Muscle layer of duodenum (tissue), 2 donors: ENCODE data around the gene TNS3.

Experiments
- H3K27ac ChIP-seq: one replicate; pipeline ENCODE4 v1.7.0; 2013; ENCODE audit warnings: mild to moderate bottlenecking, low read length
- H3K27me3 ChIP-seq: one replicate; pipeline ENCODE4 v1.7.0; 2013; ENCODE audit warnings: low read depth, mild to moderate bottlenecking, control low read depth, low read length
- H3K36me3 ChIP-seq, 2 donors: one replicate each; pipeline ENCODE4 v1.7.0; 2013; ENCODE audit warnings: low read length in 2 of 2, control low read depth in 1 of 2, mild to moderate bottlenecking in 1 of 2; ENCODE audit not compliant: insufficient read depth in 2 of 2, control insufficient read depth in 1 of 2
- H3K4me1 ChIP-seq, 2 donors: one replicate each; pipeline ENCODE4 v1.7.0; 2013; ENCODE audit warnings: low read length in 2 of 2, mild to moderate bottlenecking in 2 of 2, control low read depth in 1 of 2, moderate library complexity in 1 of 2; ENCODE audit not compliant: insufficient read depth in 2 of 2, control insufficient read depth in 1 of 2
- H3K4me3 ChIP-seq, 2 donors: one replicate each; pipeline ENCODE4 v1.7.0; 2013; ENCODE audit warnings: low read length in 2 of 2, low read depth in 1 of 2, mild to moderate bottlenecking in 1 of 2
- H3K9me3 ChIP-seq, 2 donors: one replicate each; pipeline ENCODE4 v1.7.0; 2013; ENCODE audit warnings: low read length in 2 of 2, control low read depth in 1 of 2, mild to moderate bottlenecking in 1 of 2; ENCODE audit not compliant: control insufficient read depth in 1 of 2
- donor health status: healthy.

TNS3 gene

DNA sequence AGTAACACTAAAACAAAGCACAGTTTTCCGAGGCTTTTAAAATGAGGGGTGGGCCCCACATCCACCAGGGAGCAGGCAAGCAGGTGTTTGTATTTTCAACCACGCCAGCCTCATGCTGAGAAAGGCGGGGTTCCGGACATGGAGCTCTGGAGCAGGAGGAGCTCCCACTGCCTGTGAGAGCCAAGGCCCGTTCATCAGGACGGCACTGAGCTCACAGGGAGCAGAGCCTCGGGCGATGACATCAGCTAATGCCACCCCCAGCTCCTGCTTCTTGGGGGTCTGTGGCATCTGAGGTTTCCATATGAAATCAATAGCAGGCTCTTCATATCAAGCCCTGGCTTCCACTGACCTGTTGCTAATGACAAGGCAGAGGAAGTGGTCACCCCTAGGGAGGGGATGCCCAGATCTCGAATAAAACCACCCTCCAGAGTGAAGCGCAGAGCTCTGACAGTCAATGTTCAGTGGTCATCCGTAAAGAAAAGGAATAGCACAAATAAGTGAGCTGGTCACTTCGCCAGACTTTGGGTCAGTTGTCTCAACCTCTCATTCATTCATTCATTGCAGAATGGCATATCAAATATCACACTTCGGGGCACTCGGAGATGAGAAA lies 89.1 kb downstream of the TNS3 start:
- H3K27me3 ChIP-seq, result no peaks in the 10 kb centered on the region
- H3K36me3 ChIP-seq, result no peaks in the 10 kb centered on the region
- no peak overlapping the region for H3K4me3 ChIP-seq
- no peaks in the 10 kb centered on the region for H3K9me3 ChIP-seq
- H3K27ac ChIP-seq, result no peak overlapping the region
- H3K4me1 ChIP-seq, result peaks cover 8 to 24% of the 10 kb centered on the region in 2 donors

DNA sequence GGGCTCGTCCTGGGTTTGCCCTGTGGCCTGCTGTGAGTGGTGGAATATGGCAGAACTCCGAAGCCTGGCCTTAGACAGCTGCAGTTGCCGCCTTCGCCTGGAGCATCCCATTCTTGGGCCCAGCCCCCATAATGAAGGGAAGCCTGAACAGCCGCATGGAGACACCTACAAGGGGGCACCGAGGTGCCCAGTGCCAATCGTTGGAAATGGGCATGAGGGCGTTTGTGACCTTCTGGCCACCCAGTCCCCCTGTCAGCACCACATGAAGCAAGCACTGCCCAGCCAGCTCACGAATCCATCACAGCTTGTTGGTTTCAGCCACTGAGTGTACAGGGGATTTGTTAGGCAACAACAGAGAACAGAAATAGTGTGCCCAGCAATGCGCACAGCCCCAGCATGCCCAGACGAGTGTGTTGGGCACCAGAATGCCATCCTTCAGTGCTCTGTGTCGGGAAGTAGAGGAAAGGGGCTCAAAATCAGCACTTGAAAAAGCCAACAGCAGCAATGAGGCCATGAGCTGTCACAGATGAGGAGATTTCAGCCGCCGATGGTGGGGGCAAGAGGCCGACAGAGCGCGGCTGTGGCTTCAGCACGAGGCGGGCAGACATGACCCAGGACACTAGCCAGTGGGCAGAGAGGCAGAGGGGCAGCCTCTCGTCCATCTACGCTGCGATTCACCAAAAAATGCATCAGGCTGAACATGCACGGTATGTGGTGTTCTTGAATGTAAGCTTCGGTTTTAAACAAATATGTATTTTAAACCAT lies 91.2 kb downstream of the TNS3 start:
- Histone ChIP-seq H3K36me3 (no peaks in the 10 kb centered on the region), H3K4me1 (peaks cover 6 to 10% of the 10 kb centered on the region in 2 donors), H3K27ac (no peak overlapping the region), H3K4me3 (no peak overlapping the region), H3K27me3 (no peaks in the 10 kb centered on the region), H3K9me3 (no peaks in the 10 kb centered on the region)

DNA sequence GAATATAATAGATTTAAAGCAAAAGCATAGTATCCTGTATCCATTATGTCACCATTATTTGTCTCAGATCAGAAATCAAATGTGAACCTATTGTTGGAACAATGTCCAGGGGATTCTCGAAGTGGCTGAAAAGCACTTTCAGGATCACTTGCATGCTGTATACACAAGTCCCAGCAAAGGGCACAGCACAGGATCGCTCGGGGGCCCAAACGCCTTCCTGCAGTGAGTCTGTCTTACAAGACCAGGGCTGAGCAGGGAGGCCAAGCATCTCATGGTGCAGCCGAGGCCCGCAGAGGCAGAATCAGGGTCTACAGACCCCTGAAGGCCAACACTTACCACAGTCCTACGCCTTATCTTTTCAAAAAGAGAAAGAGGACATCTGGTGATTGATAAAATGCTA lies 92.3 kb downstream of the TNS3 start:
- Histone ChIP-seq H3K9me3 (no peaks in the 10 kb centered on the region), H3K27me3 (no peaks in the 10 kb centered on the region), H3K4me3 (no peak overlapping the region), H3K4me1 (peaks cover 14 to 17% of the 10 kb centered on the region in 2 donors), H3K36me3 (no peaks in the 10 kb centered on the region), H3K27ac (no peak overlapping the region)

DNA sequence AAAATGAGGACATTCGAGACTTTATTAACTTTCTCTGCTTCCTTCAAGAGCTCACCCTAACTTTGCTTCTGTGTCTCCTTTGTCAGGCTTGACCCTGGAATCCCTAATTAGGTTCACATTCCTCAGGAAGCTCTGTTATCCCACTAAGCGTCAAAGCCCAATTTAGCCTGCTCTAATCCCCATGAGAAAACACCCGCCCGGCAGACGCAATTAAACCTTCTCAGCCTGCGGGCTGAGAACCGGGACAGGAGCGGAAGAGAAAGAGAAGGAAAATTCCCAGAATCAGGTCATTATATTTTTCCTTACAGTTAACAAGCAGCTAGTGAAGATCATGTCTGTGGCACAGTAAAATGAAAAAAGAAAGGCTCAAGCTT lies 93.0 kb downstream of the TNS3 start:
- Histone ChIP-seq H3K36me3 (no peaks in the 10 kb centered on the region), H3K27ac (no peak overlapping the region), H3K27me3 (no peaks in the 10 kb centered on the region), H3K4me3 (no peak overlapping the region), H3K4me1 (peaks cover 14 to 17% of the 10 kb centered on the region in 2 donors), H3K9me3 (no peaks in the 10 kb centered on the region)

DNA sequence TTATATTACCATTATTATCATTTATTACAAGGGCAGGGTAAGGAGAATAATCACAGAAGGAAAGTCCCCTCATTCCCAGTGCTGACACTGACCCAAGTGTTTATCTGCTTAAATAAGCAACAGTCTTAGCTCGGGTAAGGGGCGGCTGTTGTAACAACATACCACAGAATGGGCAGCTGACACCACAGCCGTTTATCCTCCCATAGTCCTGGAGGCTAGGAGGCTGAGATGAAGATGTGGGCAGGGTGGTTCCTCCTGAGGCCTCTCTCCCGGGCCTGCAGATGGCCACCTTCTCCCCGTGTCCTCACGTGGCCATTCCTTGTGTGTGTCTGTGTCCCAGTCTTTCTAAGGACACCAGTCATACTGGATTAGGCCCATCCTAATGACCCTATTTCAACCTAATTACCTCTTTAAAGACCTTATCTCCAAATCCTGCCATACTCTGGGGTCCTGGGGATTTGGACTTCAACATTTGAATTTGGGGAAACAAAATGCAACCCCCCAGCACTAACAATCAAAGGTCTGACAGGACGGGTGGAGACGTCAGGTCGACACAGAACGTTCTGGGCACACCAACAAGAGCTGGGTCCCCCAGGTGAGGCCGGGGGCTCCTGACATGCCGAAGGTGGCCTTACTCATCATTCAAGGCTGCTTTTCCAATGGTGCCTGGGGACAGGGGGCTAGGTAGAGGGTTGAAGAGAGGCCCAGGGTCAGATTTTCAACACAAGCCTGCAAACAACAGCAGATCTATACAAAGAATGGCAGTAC lies 93.5 kb downstream of the TNS3 start:
- peaks cover 12 to 20% of the 10 kb centered on the region in 2 donors for H3K4me1 ChIP-seq

DNA sequence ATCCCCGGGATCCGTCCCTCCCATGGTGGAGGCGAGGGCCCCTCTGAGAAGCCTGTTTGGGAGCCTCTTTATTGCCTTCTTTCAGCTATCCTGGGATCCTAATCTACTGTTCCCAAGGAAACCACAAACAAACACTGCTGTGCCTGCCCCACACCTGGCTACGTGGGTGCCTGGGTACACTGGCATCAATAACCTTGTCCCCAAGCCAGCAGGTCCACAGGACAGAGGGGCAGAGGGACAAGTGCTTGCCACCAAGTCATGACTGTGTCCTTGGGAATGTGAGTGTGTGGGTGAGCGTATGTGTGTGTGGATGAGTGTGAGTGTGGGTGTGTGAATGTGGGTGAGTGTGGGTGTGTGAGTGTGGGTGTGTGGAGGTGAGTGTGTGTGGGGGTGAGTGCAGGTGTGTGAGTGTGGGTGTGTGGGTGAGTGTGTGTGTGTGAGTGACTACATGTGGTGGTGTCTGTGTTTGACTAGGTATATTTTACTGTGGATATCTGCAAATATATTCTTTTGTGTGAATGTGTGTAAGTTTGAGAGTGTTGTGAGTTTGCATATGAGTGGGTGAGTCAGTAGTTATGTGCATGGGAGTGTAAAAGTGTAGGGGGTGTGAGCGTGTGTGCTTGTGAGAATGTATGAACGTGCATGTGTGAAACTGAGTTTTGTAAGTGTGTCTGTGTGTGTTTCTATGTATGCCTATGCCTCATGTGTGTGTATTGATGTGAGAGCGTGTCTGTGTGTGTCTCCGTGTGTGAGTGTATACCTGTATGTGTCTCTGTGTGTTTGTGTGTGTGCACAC lies 96.1 kb downstream of the TNS3 start:
- H3K36me3 ChIP-seq, result no peaks in the 10 kb centered on the region
- peaks cover 29 to 34% of the 10 kb centered on the region in 2 donors for H3K4me1 ChIP-seq
- H3K27ac ChIP-seq, result peak overlapping the region; percentile 42
- H3K9me3 ChIP-seq, result no peaks in the 10 kb centered on the region
- no peaks in the 10 kb centered on the region for H3K27me3 ChIP-seq
- no peak overlapping the region for H3K4me3 ChIP-seq

More for the DNA sequence above, 93.5 kb downstream of the TNS3 start:
- no peaks in the 10 kb centered on the region for H3K9me3 ChIP-seq
- H3K27ac ChIP-seq, result no peak overlapping the region
- H3K27me3 ChIP-seq, result no peaks in the 10 kb centered on the region
- H3K4me3 ChIP-seq, result no peak overlapping the region
- no peaks in the 10 kb centered on the region for H3K36me3 ChIP-seq

DNA sequence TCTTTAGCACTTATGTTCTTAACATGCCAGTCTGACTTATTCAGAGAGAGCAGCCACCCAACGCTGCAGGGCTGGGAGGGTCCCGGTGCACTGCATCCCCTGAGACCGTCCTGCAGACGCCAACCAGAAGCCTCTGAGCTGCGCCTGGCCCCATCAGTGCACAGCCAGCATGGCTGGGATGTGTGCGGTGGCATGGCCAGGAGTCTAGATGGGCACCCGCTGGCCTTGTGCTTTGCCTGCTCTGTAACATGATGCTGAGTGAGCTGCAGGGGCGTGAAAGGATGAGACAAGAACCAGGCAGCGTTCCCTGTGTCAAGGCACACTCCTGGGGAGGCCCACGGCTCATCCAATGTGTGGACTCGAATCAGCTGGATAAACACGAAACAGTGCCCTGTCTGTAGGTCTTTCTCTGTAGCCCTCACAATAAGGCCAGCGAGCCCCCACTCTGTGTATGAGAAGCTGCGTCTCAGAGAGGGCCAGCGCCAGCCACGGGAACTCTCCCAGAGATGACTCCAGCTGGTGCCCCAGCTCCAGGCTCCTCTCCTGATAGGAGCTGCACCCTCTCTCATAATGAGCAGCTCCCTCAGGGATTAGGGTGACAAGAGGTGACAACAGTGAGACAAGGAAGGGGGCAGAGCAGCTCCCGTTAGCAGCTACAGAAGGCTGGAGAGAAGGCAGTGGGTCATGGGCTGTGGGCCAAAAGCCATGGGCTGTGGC lies 96.8 kb downstream of the TNS3 start:
- Histone ChIP-seq H3K4me3 (no peak overlapping the region), H3K9me3 (no peaks in the 10 kb centered on the region), H3K36me3 (no peaks in the 10 kb centered on the region), H3K4me1 (peaks cover 34 to 36% of the 10 kb centered on the region in 2 donors), H3K27me3 (no peaks in the 10 kb centered on the region), H3K27ac (peak overlapping the region; percentile 42)

DNA sequence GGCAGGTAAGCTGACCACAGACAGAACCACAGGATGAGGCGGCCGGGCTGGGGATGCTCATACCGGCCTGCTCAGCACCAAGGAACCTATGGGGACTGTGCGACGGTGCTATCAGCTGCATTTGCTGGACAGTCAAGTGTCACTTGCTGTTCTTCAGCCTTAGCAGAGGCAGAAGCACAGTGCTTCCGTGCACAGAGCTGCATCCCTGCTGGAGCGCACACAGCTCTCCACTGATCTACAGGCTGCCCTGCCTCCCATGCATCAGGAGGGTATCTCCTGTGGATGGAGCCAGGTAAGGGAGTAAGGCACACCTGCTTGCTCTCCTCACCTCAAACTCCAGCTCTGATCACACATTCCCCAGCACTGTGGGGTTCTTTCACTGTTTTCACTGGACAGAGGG lies 97.5 kb downstream of the TNS3 start:
- Histone ChIP-seq H3K27me3 (no peaks in the 10 kb centered on the region), H3K36me3 (no peaks in the 10 kb centered on the region), H3K4me3 (no peak overlapping the region), H3K27ac (no peak overlapping the region), H3K4me1 (peaks cover 34 to 38% of the 10 kb centered on the region in 2 donors), H3K9me3 (no peaks in the 10 kb centered on the region)

DNA sequence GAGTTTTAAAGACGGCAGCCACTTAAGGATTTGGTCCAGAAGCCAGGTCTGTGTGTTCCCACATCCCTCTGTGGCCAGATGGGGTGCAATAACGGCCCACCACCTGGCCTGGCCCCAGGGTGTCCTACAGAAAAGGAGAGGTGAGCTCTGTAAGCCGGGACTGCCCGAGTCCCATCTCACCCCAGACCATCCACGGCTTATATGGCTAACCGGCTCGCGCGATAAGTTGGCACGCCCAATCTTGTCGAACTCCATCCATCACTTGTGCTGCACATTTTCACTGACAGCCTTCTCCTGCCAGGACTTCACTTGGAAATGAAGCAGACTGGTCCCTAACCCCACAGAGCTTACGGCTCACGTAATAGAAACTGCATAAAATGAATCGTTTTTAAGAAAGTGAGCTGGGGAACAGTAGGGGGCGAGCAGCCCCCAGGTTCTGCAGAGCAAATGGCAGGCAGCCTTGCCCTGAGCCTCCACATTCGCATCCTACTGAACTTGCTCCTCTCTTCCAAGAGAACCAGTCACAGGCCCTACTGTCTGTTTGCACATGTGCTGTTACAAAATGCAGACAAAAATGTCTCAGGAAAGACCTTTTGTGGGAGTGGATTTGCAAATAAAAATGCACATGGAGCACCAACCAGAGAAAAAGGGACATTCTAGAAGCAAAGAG lies 98.2 kb downstream of the TNS3 start:
- H3K4me1 ChIP-seq, result peaks cover 34 to 38% of the 10 kb centered on the region in 2 donors
- H3K9me3 ChIP-seq, result no peaks in the 10 kb centered on the region

More for the DNA sequence above, 98.2 kb downstream of the TNS3 start:
- no peak overlapping the region for H3K4me3 ChIP-seq
- no peak overlapping the region for H3K27ac ChIP-seq
- no peaks in the 10 kb centered on the region for H3K27me3 ChIP-seq
- H3K36me3 ChIP-seq, result no peaks in the 10 kb centered on the region
